A549 treated with dexamethasone at 1 μM for 4 hours (cell line): ENCODE measurements around the gene ZNF835. TPM values are rescaled to one million over a fixed set of nuclear protein-coding genes. Genes with fewer than 3 reads are reported as not detected.

Experiments
- total RNA-seq: library from RNA; stranded (reverse); fragments of 200-300 nt; extraction: Qiagen RNA extraction; gene quantifications from 5 replicates; pipeline ENCODE4 v1.2.3, GENCODE V29; 2022

Gene ZNF835
- not detected in 5 replicates for total RNA-seq

DNA sequence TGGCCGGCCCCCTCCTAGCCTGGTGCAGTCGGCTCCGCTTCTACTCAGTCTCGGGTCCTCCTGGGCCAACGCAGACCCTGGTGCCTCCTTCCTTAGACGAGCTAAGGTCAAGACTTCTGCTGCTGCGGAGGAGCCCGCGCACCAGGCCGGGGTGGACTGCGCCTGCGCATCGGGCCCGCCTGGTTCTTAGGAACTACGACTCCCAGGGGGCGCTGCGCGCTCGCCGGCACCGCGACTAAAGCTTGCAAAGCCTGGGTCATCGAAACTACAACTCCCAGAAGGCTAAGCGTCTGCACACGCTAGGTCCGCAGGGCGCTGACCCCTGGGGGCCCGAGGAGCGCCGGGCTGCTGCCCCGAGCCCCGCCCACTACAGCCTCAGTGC, at the start of gene ZNF835:
TSS of gene ZNF835 (minus strand) at position 145 of the 382 bp plus-strand sequence. CDS start 6,559 bp downstream, outside the sequence.

GRCh38 chr19:56642711-56643459, 28.7 kb downstream of the ZNF835 start, which contains the start of gene SMIM17:
TSS of gene SMIM17 (plus strand) at chr19:56643159. CDS start at chr19:56645668, 2,509 bp downstream.

Other genes starting within 250 kb of the ZNF835 start
- gene ZNF667, start 194.4 kb downstream of the ZNF835 start, total RNA-seq = not detected in 5 replicates
- 0.06 to 0.29 TPM (median 0.06 TPM) in 5 replicates for gene ZNF471, start 163.9 kb downstream of the ZNF835 start, total RNA-seq
- 3.2 to 4.3 TPM (median 3.9 TPM) in 5 replicates for gene ZFP28, start 132.8 kb downstream of the ZNF835 start, total RNA-seq
- 1.2 to 2.2 TPM (median 1.9 TPM) in 5 replicates for gene ZNF470, start 104.3 kb downstream of the ZNF835 start, total RNA-seq
- 9.1 to 12.8 TPM (median 12.0 TPM) in 5 replicates for gene ZNF71, start 76.5 kb downstream of the ZNF835 start, total RNA-seq
- gene SMIM17, start 28.6 kb downstream of the ZNF835 start, total RNA-seq = 0.09 to 0.11 TPM in 2 of 5 replicates, not detected in the others
- not detected in 5 replicates for gene PEG3, start 169.0 kb upstream of the ZNF835 start, total RNA-seq
- not detected in 5 replicates for gene ZIM2, start 169.0 kb upstream of the ZNF835 start, total RNA-seq